Measurements from ENCODE around the gene ZNF652.

The ZNF652 gene

GRCh38 chr17:49260011-49260816 lies 101.8 kb downstream of the ZNF652 start:
- TF ChIP-seq EZH2phosphoT487 (IDR thresholded peaks at IDR 0.05; ENCODE audit: low read depth) (no peak), CTCF (IDR thresholded peaks at IDR 0.05; ENCODE audit: low read depth, low read length) (no peak)
- H3K9ac ChIP-seq (ENCODE audit: low read length), result peak overlapping the region; percentile 43
- H4K20me1 ChIP-seq (ENCODE audit: insufficient read depth, low read length), result no peaks in the 10 kb centered on the region

GRCh38 chr17:49259663-49260010 lies 102.4 kb downstream of the ZNF652 start:
- H3K9me3 ChIP-seq (ENCODE audit: insufficient read depth, low read length), result no peaks in the 10 kb centered on the region
- peaks cover 3% of the 10 kb centered on the region; the same call in 1 of the 2 replicates for H3K4me1 ChIP-seq (ENCODE audit: low read length)
- peak overlapping the region; percentile 43 for H3K9ac ChIP-seq (ENCODE audit: low read length)
- H2AFZ ChIP-seq (ENCODE audit: low read depth, low read length), result peak overlapping the region; percentile 67
- H4K20me1 ChIP-seq (ENCODE audit: insufficient read depth, low read length), result no peaks in the 10 kb centered on the region
- H3K4me3 ChIP-seq (ENCODE audit: low read length), result peak overlapping the region; percentile 69
- H3K79me2 ChIP-seq (ENCODE audit: low read length), result no peaks in the 10 kb centered on the region
- H3K27ac ChIP-seq (ENCODE audit: low read length), result no peak overlapping the region
- H3K36me3 ChIP-seq (replicated peaks; ENCODE audit: low read depth, low read length), result no peaks in the 10 kb centered on the region
- H3K27me3 ChIP-seq (ENCODE audit: low read depth, low read length), result no peaks in the 10 kb centered on the region
- H3K4me2 ChIP-seq (ENCODE audit: low read length), result peak overlapping the region; percentile 74
- TF ChIP-seq CTCF (IDR thresholded peaks at IDR 0.05; ENCODE audit: low read depth, low read length), result no peak
- no peak for TF ChIP-seq EZH2phosphoT487 (IDR thresholded peaks at IDR 0.05; ENCODE audit: low read depth)

More at GRCh38 chr17:49260011-49260816, 101.8 kb downstream of the ZNF652 start:
- peak overlapping the region; percentile 69 for H3K4me3 ChIP-seq (ENCODE audit: low read length)
- H3K9me3 ChIP-seq (ENCODE audit: insufficient read depth, low read length), result no peaks in the 10 kb centered on the region
- peak overlapping the region; percentile 74 for H3K4me2 ChIP-seq (ENCODE audit: low read length)
- H3K79me2 ChIP-seq (ENCODE audit: low read length), result no peaks in the 10 kb centered on the region
- no peak overlapping the region for H3K27ac ChIP-seq (ENCODE audit: low read length)
- no peaks in the 10 kb centered on the region for H3K36me3 ChIP-seq (replicated peaks; ENCODE audit: low read depth, low read length)
- H3K4me1 ChIP-seq (ENCODE audit: low read length), result peaks cover 3% of the 10 kb centered on the region; the same call in 1 of the 2 replicates
- no peaks in the 10 kb centered on the region for H3K27me3 ChIP-seq (ENCODE audit: low read depth, low read length)
- H2AFZ ChIP-seq (ENCODE audit: low read depth, low read length), result peak overlapping the region; percentile 67

GRCh38 chr17:49258394-49258793 lies 103.7 kb downstream of the ZNF652 start:
- Histone ChIP-seq H3K27ac (ENCODE audit: low read length) (no peak overlapping the region), H3K4me1 (ENCODE audit: low read length) (peaks cover 3% of the 10 kb centered on the region; the same call in 1 of the 2 replicates), H3K9ac (ENCODE audit: low read length) (no peak overlapping the region), H3K79me2 (ENCODE audit: low read length) (no peaks in the 10 kb centered on the region), H3K27me3 (ENCODE audit: low read depth, low read length) (no peaks in the 10 kb centered on the region), H3K4me2 (ENCODE audit: low read length) (no peak overlapping the region), H2AFZ (ENCODE audit: low read depth, low read length) (no peak overlapping the region), H3K36me3 (replicated peaks; ENCODE audit: low read depth, low read length) (no peaks in the 10 kb centered on the region), H3K9me3 (ENCODE audit: insufficient read depth, low read length) (no peaks in the 10 kb centered on the region), H4K20me1 (ENCODE audit: insufficient read depth, low read length) (no peaks in the 10 kb centered on the region), H3K4me3 (ENCODE audit: low read length) (no peak overlapping the region)
- TF ChIP-seq CTCF (IDR thresholded peaks at IDR 0.05; ENCODE audit: low read depth, low read length) (no peak), EZH2phosphoT487 (IDR thresholded peaks at IDR 0.05; ENCODE audit: low read depth) (no peak)

- H3K79me2 ChIP-seq (ENCODE audit: low read length), result no peaks in the 10 kb centered on the region
- H3K36me3 ChIP-seq (replicated peaks; ENCODE audit: low read depth, low read length), result no peaks in the 10 kb centered on the region
- no peak overlapping the region for H2AFZ ChIP-seq (ENCODE audit: low read depth, low read length)
- no peak overlapping the region for H3K4me3 ChIP-seq (ENCODE audit: low read length)
- H3K9ac ChIP-seq (ENCODE audit: low read length), result no peak overlapping the region
- no peaks in the 10 kb centered on the region for H4K20me1 ChIP-seq (ENCODE audit: insufficient read depth, low read length)
- no peak overlapping the region for H3K4me2 ChIP-seq (ENCODE audit: low read length)
- H3K9me3 ChIP-seq (ENCODE audit: insufficient read depth, low read length), result no peaks in the 10 kb centered on the region
- TF ChIP-seq EZH2phosphoT487 (IDR thresholded peaks at IDR 0.05; ENCODE audit: low read depth), result no peak
- TF ChIP-seq CTCF (IDR thresholded peaks at IDR 0.05; ENCODE audit: low read depth, low read length), result no peak
- no peaks in the 10 kb centered on the region for H3K27me3 ChIP-seq (ENCODE audit: low read depth, low read length)
- H3K27ac ChIP-seq (ENCODE audit: low read length), result no peak overlapping the region
- H3K4me1 ChIP-seq (ENCODE audit: low read length), result peaks cover 3% of the 10 kb centered on the region; the same call in 1 of the 2 replicates
Observed at GRCh38 chr17:49255125-49255524, 106.9 kb downstream of the ZNF652 start.

All from OCI-LY3 (cell line).